Femur (tissue), 1 donor: Measurements from ENCODE around the gene TBXA2R.
"Not testable (repeated sequence)": the region's sequence is repeated elsewhere in the genome, so short reads cannot be mapped to it uniquely, and the experiment has no call there.

Source experiments
- DNase-seq: peaks from one replicate; pipeline ENCODE4 v3.0.0-alpha.2; 2017

The TBXA2R gene

DNA sequence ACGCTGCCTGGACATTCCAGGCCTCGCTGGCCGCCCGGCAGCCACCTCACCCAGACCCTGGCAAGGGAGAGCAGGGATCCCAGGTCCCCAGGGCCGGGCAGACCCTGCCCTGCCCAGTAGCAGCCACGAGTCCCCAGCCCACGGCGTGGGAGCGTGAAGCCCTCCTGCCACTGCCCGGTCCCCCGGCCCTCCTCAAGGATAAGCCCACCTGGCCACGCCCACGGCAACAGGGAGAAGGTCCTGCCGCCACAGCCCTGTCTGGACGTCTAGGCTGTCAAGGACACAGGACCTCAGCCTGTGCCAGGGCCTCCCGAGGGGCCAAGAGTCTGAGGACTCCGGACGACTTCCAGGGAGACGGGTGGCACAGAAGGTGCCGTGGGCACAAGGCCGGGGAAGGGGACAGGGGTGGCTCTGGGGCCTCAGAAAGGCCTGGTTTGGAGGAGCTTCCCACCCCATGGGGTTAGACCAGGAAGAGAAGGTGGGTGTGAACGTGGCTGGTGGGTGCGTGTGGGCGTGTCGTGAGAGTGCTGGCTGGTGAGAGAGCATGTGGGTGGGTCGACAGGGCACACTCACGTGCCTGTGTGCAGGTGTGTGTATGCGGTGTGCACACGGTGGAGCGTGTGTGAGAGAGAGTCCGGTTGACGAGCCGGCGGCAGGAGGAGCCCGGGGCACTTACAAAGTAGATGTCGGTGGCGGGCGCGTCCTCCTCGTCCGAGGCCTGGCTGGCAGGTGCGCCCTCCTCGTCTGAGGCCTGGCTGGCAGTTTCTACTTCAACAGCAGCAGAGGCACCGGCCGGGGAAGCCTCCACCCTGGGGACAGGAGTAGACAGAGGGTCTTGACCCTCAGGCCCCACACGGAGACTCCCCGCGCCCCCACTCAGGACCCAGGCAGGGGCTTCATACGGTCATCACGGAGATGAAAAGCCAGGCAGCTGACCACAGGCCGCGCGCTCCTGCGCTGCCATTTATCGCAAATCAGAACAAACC, 31.8 kb upstream of the TBXA2R start:
- no peak for DNase-seq

- no peak for DNase-seq
Measured at GRCh38 chr19:3637621-3638020, 30.9 kb upstream of the TBXA2R start.

DNA sequence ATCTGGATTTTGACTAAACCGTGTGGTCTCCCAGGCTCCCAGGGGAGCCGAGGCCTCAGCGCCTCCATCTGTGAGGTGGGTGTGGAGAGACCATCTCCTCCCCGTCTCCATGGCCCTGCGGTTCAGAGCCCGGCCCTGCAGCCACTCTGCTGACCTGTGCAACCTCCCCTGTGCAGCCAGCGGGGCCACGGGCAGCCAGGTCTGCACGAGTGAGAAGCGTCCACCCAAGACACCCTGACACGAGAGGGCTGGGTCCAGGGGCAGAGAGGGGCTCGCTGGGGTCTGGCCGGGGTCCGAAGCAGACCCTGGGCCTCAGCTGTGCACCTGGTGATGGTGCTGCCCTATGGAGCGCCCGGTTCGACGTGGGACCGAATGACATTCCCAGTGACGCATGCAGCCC, 30.3 kb upstream of the TBXA2R start:
- DNase-seq: no peak

DNA sequence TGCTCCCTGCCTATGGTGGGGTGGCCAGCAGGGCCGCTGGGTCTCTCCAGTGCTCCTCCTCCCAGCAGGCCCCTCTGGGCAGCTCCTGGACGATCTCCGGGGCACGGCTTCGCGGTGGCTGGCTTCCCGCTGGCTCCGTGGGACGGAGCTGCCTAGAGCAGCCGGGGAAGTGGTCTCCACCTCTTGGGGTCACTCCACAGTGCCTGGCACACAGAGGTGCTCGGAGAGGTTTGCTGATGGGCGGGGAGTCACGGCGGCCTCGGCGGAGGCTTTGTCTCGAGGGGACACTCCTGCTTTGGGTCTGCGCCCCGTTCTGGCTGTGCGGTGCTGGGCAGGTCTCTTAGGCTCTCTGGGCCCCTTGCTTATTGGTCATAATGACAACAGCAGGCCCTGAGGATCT, 29.8 kb upstream of the TBXA2R start:
- no peak for DNase-seq

GRCh38 chr19:3634496-3635045, 27.9 kb upstream of the TBXA2R start:
- DNase-seq: no peak

- DNase-seq: no peak
Measured at GRCh38 chr19:3633559-3633988, 26.9 kb upstream of the TBXA2R start.

- no peak for DNase-seq
Measured at GRCh38 chr19:3632739-3633558, 26.3 kb upstream of the TBXA2R start.

DNA sequence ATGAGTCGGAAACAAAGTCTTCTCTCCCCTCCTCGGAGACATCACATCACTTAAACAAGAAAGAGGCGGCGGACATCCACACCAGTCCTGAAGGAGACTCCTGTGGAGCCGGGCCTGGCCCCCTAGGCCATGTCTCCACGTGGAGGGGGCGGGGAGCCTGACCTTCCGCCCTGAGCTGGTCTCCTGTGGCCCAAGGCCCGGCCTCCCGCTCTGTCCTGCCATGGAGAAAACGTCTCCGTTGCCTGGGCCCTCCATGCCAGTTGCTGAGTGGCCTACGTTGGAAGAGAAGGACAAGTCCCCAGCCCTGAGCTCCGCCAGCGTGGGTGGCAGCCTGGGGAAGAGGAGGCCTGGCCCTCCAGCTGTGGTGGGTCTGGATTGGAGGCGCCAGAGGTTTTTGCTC, 25.4 kb upstream of the TBXA2R start:
- no peak for DNase-seq

DNA sequence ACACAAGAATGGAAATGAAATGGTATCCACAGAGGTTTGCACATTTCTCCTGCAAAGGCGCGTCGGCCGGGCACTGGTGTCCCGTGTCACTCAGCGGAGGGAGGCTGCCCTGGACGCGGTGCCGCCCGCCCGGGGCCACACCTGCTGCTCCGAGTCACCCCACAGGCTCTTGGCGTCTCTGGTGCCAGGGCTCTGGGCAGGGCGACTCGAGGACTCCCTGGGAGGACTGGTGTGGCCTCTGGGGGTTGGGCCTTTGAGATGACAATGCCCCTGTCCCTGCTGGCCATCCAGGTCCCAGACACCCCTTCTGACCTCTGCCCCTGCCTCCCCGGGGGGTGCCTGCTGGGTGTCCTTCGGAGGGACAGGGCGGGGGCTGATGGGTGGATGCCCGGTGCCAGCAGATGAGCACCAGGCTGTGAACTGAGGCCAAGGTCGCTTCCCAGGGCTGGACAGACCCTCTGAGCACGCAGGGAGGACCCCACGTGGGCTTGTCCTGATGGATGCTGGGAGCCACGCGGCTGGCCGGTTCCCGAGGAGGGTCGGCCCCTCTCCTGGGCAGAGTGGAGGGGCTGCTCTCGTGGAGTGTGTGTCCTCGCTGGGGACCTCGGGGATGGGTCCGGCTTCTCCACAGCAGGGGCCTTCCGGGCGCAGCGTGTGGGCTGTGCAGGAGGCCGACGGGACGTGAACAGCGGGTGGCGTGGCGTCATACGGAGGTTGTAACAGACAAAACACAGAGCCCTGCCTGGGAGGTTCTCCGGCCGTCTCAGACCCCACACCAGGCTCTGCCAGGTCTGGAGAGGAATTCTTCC, 24.6 kb upstream of the TBXA2R start:
- DNase-seq: no peak

DNA sequence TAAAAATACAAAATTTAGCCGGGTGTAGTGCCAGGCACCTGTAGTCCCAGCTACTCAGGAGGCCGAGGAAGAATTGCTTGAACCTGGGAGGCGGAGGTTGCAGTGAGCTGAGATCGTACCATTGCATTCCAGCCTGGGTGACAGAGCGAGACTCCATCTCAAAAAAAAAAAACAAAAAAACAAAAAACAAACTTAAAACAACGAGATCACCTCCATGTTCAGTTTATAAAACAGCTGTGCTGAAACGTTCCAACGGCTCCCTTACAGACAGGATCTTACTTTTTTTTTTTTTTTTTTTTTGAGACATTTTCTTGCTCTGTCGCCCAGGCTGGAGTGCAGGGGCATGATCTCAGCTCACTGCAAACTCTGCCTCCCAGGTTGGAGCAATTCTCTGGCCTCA, 22.1 kb upstream of the TBXA2R start:
- not testable (repeated sequence) for DNase-seq

DNA sequence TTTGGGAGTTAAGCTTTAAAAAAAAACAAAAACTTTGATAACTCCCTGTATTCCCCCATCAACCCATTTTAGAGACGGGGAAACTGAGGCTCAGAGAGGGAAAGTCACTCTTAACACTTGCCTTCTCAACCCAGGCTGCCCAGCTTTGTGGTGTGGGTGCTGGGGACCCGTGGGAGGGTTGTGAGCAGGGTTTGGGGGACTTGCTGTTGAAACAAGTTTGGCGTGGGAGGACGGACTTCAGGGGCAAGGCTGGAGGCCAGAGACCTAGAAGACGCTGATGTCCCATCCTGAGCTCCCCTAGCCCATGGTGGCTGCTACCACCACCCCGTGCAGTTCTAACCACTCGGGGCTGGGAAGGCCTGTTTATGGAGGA, 20.7 kb upstream of the TBXA2R start:
- DNase-seq: no peak

DNA sequence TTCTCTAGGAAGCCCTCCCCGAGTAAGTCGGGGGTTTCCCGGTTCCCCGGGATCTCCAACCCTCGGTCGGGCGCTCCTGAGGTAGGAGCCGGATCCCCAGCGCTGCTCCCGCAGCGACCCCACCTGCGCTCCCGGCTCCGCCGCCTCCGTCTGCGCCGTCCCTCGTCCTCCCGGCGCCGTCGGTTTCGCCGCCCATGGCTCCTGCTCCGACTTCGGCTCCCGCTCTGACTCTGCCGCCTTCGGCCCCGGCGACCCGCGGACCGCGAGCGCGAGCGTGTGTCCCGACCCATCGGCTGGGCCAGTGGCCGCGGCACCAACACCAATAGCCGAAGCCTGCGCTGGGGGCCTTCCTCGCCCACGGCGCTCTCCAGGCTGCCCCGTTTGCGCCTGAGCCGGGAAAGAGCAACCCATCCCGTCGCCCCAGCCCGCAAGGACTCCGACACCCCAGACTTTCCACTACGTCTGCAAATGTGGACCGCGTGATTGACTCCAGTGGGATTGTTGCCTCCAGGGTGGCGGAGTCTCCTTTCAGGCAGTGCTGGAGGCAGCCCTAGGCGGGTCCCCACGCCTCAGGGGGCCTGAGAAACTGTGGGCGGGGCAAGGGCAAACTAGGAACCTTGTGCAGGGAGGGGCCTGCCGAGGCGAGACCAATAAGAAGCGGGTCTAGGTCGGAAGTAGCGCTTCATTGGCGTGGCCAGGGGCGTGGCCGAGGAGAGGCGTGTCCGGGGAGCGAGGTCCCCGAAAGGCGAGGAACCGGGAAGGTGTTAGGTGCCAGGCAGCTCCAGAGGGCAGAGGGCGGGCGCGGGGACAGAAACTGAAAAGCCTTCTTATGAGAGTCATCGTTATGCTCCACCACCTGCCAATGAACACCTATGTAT, 20.0 kb upstream of the TBXA2R start, which contains the start of gene CACTIN:
CACTIN (minus strand) TSS at position 318 of the 878 bp plus-strand sequence; CDS start at position 290, 28 bp downstream.
- peak; percentile 98 for DNase-seq

GRCh38 chr19:3625996-3626472, 19.4 kb upstream of the TBXA2R start:
- no peak for DNase-seq

DNA sequence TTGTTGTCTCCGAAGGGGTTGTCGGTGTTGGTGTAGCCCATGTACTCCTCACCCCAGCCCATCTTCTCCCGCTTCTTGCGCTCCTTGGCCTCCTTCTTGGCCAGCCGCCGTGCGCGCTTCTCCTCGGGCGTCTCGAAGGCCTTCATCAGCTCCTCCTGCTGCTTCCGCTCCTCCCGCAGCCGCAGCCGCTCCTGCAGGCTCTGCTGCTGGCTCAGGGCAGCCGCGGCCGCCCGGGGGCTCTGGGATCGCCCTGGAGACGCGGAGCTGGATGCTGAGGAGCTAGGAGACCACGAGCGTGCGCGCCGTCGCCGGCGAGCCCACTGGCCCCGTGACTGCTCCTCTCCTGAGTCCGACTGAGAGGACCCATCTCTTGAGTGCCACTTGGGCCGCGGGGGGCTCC, 17.0 kb upstream of the TBXA2R start:
- no peak for DNase-seq

DNA sequence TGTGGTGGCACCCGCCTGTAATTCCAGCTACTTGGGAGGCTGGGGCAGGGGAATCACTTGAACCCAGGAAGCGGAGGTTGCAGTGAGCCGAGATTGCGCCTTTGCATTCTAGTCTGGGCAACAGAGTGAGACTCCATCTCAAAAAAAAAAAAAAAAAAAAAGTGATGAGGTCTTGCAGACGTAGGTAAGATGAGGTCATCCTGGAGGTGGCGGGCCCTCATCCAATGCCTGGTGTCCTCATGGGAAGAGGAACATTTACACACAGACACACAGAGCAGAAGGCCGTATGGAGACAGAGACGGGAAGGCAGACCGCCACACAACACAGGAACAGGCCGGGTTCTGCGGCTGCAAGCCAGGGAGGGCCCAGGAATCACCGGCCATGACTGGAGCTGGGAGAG, 15.5 kb upstream of the TBXA2R start:
- no peak for DNase-seq

DNA sequence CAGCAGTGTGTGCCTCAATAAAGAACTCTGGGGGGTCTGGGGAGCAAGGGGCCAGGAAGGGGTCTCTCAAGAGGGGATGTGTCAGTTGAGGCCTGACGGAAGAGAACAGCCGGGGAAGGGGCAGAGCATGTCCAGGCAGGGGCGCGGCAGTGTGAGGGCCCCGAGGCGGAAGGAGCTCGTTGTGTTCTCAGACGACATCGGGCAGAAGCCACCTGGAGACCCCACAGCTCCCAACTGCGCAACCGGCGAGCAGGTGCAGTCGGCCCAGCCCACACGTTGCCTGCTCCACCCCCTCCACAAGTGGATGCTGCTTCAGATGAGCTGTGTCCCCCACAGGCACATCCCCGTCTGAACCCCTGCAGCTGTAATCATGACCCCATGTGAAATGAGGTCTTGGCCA, 15.0 kb upstream of the TBXA2R start:
- no peak for DNase-seq

- no peak for DNase-seq
Measured at GRCh38 chr19:3620817-3621547, 14.3 kb upstream of the TBXA2R start.

DNA sequence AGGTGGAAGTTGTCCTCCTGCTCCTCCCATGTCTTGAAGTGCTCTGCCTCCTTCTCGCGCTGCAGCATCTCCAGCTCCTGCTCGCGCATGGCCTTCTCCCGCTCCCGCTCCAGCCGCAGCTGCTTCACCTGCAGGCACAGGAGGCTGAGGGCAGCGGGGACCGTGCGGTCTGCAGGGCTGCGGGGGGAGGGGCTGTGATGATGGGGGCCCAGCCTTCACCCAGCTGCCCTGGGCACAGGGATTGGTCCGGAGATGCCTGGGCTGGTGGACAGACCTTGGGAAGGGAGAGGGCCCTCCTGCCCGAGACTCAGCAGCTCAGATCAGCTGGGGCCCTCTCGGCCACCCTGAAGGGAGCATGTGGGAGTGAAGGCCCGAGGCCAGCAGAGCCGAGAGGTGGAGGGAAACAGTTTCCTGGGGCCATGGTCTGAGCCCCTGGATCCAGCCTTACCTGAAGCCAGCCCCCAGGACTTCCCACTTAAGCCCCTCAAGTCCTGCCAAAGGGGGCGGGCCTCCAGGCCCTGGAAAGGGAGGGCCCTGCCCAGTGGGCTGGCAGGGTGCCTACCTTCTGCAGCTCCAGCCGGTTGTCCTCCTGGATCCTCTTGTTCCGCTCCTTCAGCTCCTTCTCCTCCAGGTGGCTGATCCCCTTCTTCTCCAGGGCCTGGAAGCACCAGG, 13.6 kb upstream of the TBXA2R start:
- DNase-seq: no peak

- DNase-seq: no peak
Measured at GRCh38 chr19:3619631-3620012, 12.9 kb upstream of the TBXA2R start.
